ENCODE results near the gene DESI1. TPM values are rescaled to one million over a fixed set of nuclear protein-coding genes. Genes with fewer than 3 reads are reported as not detected.
A peak's percentile ranks its signal among the peaks of the same experiment; 100 is the strongest.
"Not testable (repeated sequence)": the region's sequence is repeated elsewhere in the genome, so short reads cannot be mapped to it uniquely, and the experiment has no call there.

Gene DESI1
- total and polyA plus RNA-seq, 4 donors = 28.4 to 64.1 (median 46.3) TPM

GRCh38 chr22:41638748-41639147 lies 17.9 kb upstream of the DESI1 start:
- no peak overlapping the region for H3K27ac ChIP-seq (ENCODE audit: low read depth, low read length)
- H3K9me3 ChIP-seq (ENCODE audit: control insufficient read depth, insufficient read depth, low read length) = no peaks in the 10 kb centered on the region
- no peak overlapping the region for H3K4me3 ChIP-seq (ENCODE audit: low read depth, low read length)
- WGBS (ENCODE audit: insufficient coverage) = no CpG with 5 or more reads among the region's 5 CpGs
- DNase-seq (ENCODE audit: low read depth in 4 of 6, low spot score in 6 of 6) = no peak
- peaks cover 73% of the 10 kb centered on the region for H3K36me3 ChIP-seq (ENCODE audit: control insufficient read depth, insufficient read depth, low read length)
- no peaks in the 10 kb centered on the region for H3K4me1 ChIP-seq (ENCODE audit: control insufficient read depth, insufficient read depth, low read length)
- H3K27me3 ChIP-seq (ENCODE audit: control insufficient read depth, insufficient read depth, low read length) = no peaks in the 10 kb centered on the region

GRCh38 chr22:41638124-41638523 lies 17.3 kb upstream of the DESI1 start:
- no peaks in the 10 kb centered on the region for H3K27me3 ChIP-seq (ENCODE audit: control insufficient read depth, insufficient read depth, low read length)
- peaks cover 73% of the 10 kb centered on the region for H3K36me3 ChIP-seq (ENCODE audit: control insufficient read depth, insufficient read depth, low read length)
- H3K9me3 ChIP-seq (ENCODE audit: control insufficient read depth, insufficient read depth, low read length) = no peaks in the 10 kb centered on the region
- H3K27ac ChIP-seq (ENCODE audit: low read depth, low read length) = no peak overlapping the region
- H3K4me1 ChIP-seq (ENCODE audit: control insufficient read depth, insufficient read depth, low read length) = no peaks in the 10 kb centered on the region
- no CpG with 5 or more reads among the region's 5 CpGs for WGBS (ENCODE audit: insufficient coverage)
- DNase-seq (ENCODE audit: low read depth in 4 of 6, low spot score in 6 of 6) = no peak
- no peak overlapping the region for H3K4me3 ChIP-seq (ENCODE audit: low read depth, low read length)

- peaks cover 74% of the 10 kb centered on the region for H3K36me3 ChIP-seq (ENCODE audit: control insufficient read depth, insufficient read depth, low read length)
- not testable (repeated sequence) for DNase-seq (ENCODE audit: low read depth in 4 of 6, low spot score in 6 of 6); H3K9me3 ChIP-seq (ENCODE audit: control insufficient read depth, insufficient read depth, low read length); H3K4me1 ChIP-seq (ENCODE audit: control insufficient read depth, insufficient read depth, low read length); H3K27ac ChIP-seq (ENCODE audit: low read depth, low read length); H3K4me3 ChIP-seq (ENCODE audit: low read depth, low read length); H3K27me3 ChIP-seq (ENCODE audit: control insufficient read depth, insufficient read depth, low read length)
- WGBS (ENCODE audit: insufficient coverage) = 98% methylated on average over 8 of the region's 8 CpGs
Observed at GRCh38 chr22:41637623-41638022, 16.8 kb upstream of the DESI1 start.

GRCh38 chr22:41636467-41636866 lies 15.6 kb upstream of the DESI1 start:
- H3K4me1 ChIP-seq (ENCODE audit: control insufficient read depth, insufficient read depth, low read length) = no peaks in the 10 kb centered on the region
- no peak overlapping the region for H3K27ac ChIP-seq (ENCODE audit: low read depth, low read length)
- DNase-seq (ENCODE audit: low read depth in 4 of 6, low spot score in 6 of 6) = no peak
- WGBS (ENCODE audit: insufficient coverage) = 86% methylated on average over 3 of the region's 7 CpGs
- H3K9me3 ChIP-seq (ENCODE audit: control insufficient read depth, insufficient read depth, low read length) = no peaks in the 10 kb centered on the region
- peaks cover 78% of the 10 kb centered on the region for H3K36me3 ChIP-seq (ENCODE audit: control insufficient read depth, insufficient read depth, low read length)
- no peaks in the 10 kb centered on the region for H3K27me3 ChIP-seq (ENCODE audit: control insufficient read depth, insufficient read depth, low read length)
- H3K4me3 ChIP-seq (ENCODE audit: low read depth, low read length) = no peak overlapping the region

GRCh38 chr22:41634610-41635009 lies 13.8 kb upstream of the DESI1 start:
- H3K4me1 ChIP-seq (ENCODE audit: control insufficient read depth, insufficient read depth, low read length); H3K27me3 ChIP-seq (ENCODE audit: control insufficient read depth, insufficient read depth, low read length); DNase-seq (ENCODE audit: low read depth in 4 of 6, low spot score in 6 of 6); H3K27ac ChIP-seq (ENCODE audit: low read depth, low read length); H3K9me3 ChIP-seq (ENCODE audit: control insufficient read depth, insufficient read depth, low read length); H3K4me3 ChIP-seq (ENCODE audit: low read depth, low read length): not testable (repeated sequence)
- 100% methylated on average over 5 of the region's 8 CpGs for WGBS (ENCODE audit: insufficient coverage)
- peaks cover 79% of the 10 kb centered on the region for H3K36me3 ChIP-seq (ENCODE audit: control insufficient read depth, insufficient read depth, low read length)

GRCh38 chr22:41631615-41632014 lies 10.8 kb upstream of the DESI1 start:
- not testable (repeated sequence) for H3K27me3 ChIP-seq (ENCODE audit: control insufficient read depth, insufficient read depth, low read length); H3K4me1 ChIP-seq (ENCODE audit: control insufficient read depth, insufficient read depth, low read length); DNase-seq (ENCODE audit: low read depth in 4 of 6, low spot score in 6 of 6); H3K4me3 ChIP-seq (ENCODE audit: low read depth, low read length); H3K27ac ChIP-seq (ENCODE audit: low read depth, low read length); H3K9me3 ChIP-seq (ENCODE audit: control insufficient read depth, insufficient read depth, low read length)
- WGBS (ENCODE audit: insufficient coverage) = 90% methylated on average over 2 of the region's 23 CpGs
- H3K36me3 ChIP-seq (ENCODE audit: control insufficient read depth, insufficient read depth, low read length) = peaks cover 77% of the 10 kb centered on the region

GRCh38 chr22:41631115-41631514 lies 10.3 kb upstream of the DESI1 start:
- 97% methylated on average over 13 of the region's 28 CpGs for WGBS (ENCODE audit: insufficient coverage)
- not testable (repeated sequence) for DNase-seq (ENCODE audit: low read depth in 4 of 6, low spot score in 6 of 6); H3K4me3 ChIP-seq (ENCODE audit: low read depth, low read length); H3K27ac ChIP-seq (ENCODE audit: low read depth, low read length); H3K9me3 ChIP-seq (ENCODE audit: control insufficient read depth, insufficient read depth, low read length); H3K27me3 ChIP-seq (ENCODE audit: control insufficient read depth, insufficient read depth, low read length); H3K4me1 ChIP-seq (ENCODE audit: control insufficient read depth, insufficient read depth, low read length)
- H3K36me3 ChIP-seq (ENCODE audit: control insufficient read depth, insufficient read depth, low read length) = peaks cover 78% of the 10 kb centered on the region

GRCh38 chr22:41625577-41625976 lies 4.7 kb upstream of the DESI1 start:
- Histone ChIP-seq H3K27ac (ENCODE audit: low read depth, low read length) (no peak overlapping the region), H3K36me3 (ENCODE audit: control insufficient read depth, insufficient read depth, low read length) (peaks cover 70% of the 10 kb centered on the region)

GRCh38 chr22:41621911-41622179 lies 1.0 kb upstream of the DESI1 start:
- DNase-seq (ENCODE audit: low read depth in 4 of 6, low spot score in 6 of 6) = no peak
- peaks cover 41% of the 10 kb centered on the region for H3K36me3 ChIP-seq (ENCODE audit: control insufficient read depth, insufficient read depth, low read length)
- peaks cover 8% of the 10 kb centered on the region for H3K4me1 ChIP-seq (ENCODE audit: control insufficient read depth, insufficient read depth, low read length)
- no peaks in the 10 kb centered on the region for H3K27me3 ChIP-seq (ENCODE audit: control insufficient read depth, insufficient read depth, low read length)
- H3K27ac ChIP-seq (ENCODE audit: low read depth, low read length) = peak overlapping the region; percentile 100
- no peaks in the 10 kb centered on the region for H3K9me3 ChIP-seq (ENCODE audit: control insufficient read depth, insufficient read depth, low read length)
- peak overlapping the region; percentile 99 for H3K4me3 ChIP-seq (ENCODE audit: low read depth, low read length)
- 4% methylated on average over 8 of the region's 8 CpGs for WGBS (ENCODE audit: insufficient coverage)

More at GRCh38 chr22:41625577-41625976, 4.7 kb upstream of the DESI1 start:
- WGBS (ENCODE audit: insufficient coverage) = 100% methylated on average over 1 of the region's 7 CpGs
- H3K4me1 ChIP-seq (ENCODE audit: control insufficient read depth, insufficient read depth, low read length) = no peaks in the 10 kb centered on the region
- no peaks in the 10 kb centered on the region for H3K27me3 ChIP-seq (ENCODE audit: control insufficient read depth, insufficient read depth, low read length)
- no peak for DNase-seq (ENCODE audit: low read depth in 4 of 6, low spot score in 6 of 6)
- H3K9me3 ChIP-seq (ENCODE audit: control insufficient read depth, insufficient read depth, low read length) = no peaks in the 10 kb centered on the region
- H3K4me3 ChIP-seq (ENCODE audit: low read depth, low read length) = no peak overlapping the region

- 0% methylated on average over 68 of the region's 70 CpGs for WGBS (ENCODE audit: insufficient coverage)
- no peaks in the 10 kb centered on the region for H3K9me3 ChIP-seq (ENCODE audit: control insufficient read depth, insufficient read depth, low read length)
- peak within 1 kb of the TSS; percentile 100 for H3K27ac ChIP-seq (ENCODE audit: low read depth, low read length)
- H3K27me3 ChIP-seq (ENCODE audit: control insufficient read depth, insufficient read depth, low read length) = no peaks in the 10 kb centered on the region
- H3K4me1 ChIP-seq (ENCODE audit: control insufficient read depth, insufficient read depth, low read length) = peaks cover 8% of the 10 kb centered on the region
- peak within 1 kb of the TSS; percentile 99 for H3K4me3 ChIP-seq (ENCODE audit: low read depth, low read length)
- peak; percentile 99 to 100 (median 99) for DNase-seq (ENCODE audit: low read depth in 4 of 6, low spot score in 6 of 6)
- peaks cover 35% of the 10 kb centered on the region for H3K36me3 ChIP-seq (ENCODE audit: control insufficient read depth, insufficient read depth, low read length)
Observed at GRCh38 chr22:41621099-41621910, 462 bp upstream of the DESI1 start, which contains the start of gene XRCC6. Gene XRCC6, plus strand, starts transcription at chr22:41621295. Its CDS starts 710 bp downstream, at chr22:41622005.
